Omental fat pad (tissue), 4 donors: ENCODE results near the gene SAG. TPM values are rescaled to one million over a fixed set of nuclear protein-coding genes. Genes with fewer than 3 reads are reported as not detected.

Experiments
- ATAC-seq: fragments of 150-250 bp; one replicate; pipeline ENCODE4 v1.9.1; 2016; ENCODE audit warnings: mild to moderate bottlenecking, moderate library complexity; ENCODE audit not compliant: low FRiP score
- DNase-seq: peaks from one replicate; pipeline ENCODE4 v3.0.0-alpha.2; 2019; ENCODE audit warnings: low spot score
- total RNA-seq, 4 donors: library from RNA; depleted of rRNA; stranded (reverse); fragments of >200 nt; gene quantifications; one replicate each; pipeline ENCODE4 v1.1.0, GENCODE V29; 2016
- TF ChIP-seq, protein P1 (sequence below), 3 donors: fragments of 450-650 bp; IDR thresholded peaks; one replicate each; pipeline ENCODE4 v1.5.1; 2016 to 2017; ENCODE audit warnings: antibody characterized with exemption in 3 of 3, mild to moderate bottlenecking in 3 of 3, moderate library complexity in 2 of 3

Gene SAG
- total RNA-seq, result under 1 TPM in 1 of 4 donors, not detected in 3; 0.09 TPM

DNA sequence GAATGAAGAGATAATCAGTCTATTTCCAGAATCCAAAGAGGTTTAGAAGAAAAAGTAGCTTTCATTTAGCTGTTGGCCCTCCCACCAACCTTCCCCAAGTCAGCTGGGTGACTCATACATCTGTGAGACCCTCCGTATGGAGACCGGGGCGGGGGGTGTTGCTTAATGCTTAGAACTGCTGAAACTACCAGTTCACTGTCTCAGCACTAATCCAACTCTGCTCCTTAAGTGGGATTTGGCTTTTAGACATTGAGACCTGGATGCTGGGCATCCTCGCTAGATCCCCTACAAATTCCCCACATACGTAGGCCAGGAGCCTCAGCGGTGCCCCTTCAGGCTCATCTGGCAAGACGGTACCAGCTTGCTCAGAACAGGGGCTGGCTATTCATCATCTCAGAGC, at the start of gene SAG:
TSS of gene SAG (plus strand) at position 252 of the 400 bp plus-strand sequence. CDS start 1,374 bp downstream, outside the sequence.
- no peak for DNase-seq
- TF ChIP-seq, protein P1, sequence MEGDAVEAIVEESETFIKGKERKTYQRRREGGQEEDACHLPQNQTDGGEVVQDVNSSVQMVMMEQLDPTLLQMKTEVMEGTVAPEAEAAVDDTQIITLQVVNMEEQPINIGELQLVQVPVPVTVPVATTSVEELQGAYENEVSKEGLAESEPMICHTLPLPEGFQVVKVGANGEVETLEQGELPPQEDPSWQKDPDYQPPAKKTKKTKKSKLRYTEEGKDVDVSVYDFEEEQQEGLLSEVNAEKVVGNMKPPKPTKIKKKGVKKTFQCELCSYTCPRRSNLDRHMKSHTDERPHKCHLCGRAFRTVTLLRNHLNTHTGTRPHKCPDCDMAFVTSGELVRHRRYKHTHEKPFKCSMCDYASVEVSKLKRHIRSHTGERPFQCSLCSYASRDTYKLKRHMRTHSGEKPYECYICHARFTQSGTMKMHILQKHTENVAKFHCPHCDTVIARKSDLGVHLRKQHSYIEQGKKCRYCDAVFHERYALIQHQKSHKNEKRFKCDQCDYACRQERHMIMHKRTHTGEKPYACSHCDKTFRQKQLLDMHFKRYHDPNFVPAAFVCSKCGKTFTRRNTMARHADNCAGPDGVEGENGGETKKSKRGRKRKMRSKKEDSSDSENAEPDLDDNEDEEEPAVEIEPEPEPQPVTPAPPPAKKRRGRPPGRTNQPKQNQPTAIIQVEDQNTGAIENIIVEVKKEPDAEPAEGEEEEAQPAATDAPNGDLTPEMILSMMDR (IDR thresholded peaks at IDR 0.05), result no peak

DNA sequence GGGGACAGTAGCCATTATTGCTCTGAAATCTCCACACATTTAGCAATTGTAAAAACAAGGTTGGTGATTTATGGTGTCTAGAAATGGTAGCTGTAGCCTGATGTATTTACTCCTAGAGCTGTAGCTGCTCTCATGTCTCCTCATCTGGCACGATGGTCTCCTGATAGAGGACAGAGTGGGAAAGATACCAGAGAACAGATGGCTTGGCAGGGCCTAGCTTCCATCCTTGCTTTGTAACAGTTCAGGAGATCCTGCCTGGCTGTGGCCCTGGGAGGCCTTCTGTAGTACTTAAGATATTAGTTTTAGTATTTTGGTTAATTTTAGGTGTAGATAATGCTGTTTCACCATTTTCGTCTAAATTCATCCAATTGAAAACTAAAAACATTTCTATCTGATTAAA, 49.4 kb upstream of the SAG start:
- TF ChIP-seq, protein P1 (IDR thresholded peaks at IDR 0.05), result no peak
- DNase-seq (no peak), ATAC-seq (no peak)

More for the DNA sequence above, at the start of gene SAG:
- no peak for ATAC-seq

DNA sequence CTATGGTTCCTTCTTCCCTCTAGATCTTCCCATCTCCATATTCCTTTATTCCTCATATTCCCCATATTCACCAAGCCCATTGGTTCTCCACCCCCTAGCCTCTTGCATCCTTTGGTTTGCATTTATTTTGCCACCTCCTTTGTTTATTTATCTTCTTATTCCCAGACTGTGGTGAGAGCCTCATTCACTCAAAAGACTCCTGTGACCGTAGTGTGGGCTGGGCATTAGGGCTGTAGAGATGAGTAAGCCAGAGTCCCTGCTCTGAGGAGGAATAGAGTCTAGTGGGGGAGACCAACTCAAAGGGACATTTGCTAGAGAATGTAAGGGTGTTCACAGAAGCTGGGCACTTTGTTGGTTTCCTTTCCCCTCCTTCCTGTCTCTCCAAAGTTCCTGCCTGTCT, 47.9 kb upstream of the SAG start:
- no peak for DNase-seq
- ATAC-seq, result no peak
- TF ChIP-seq, protein P1 (IDR thresholded peaks at IDR 0.05), result no peak

DNA sequence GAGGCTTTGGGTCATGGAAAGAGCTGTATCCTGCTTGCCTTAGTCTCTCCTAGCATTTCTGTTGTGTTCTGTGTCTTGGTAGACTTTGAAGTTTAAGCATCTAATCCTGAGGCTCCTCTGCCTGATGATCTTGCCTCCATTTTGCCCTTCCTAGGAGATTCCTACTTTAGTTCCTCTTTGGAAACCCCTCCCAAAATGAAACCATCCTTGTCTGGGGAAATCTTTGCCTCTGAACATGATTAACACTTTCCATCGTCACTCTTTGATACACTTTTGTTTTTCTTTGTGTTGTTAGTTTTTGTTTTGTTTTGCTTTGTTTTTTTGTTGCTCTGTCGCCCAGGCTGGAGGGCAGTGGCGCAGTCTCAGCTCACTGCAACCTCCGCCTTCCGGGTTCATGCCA, 47.0 kb upstream of the SAG start:
- DNase-seq (no peak), ATAC-seq (no peak)
- TF ChIP-seq, protein P1 (IDR thresholded peaks at IDR 0.05), result no peak

DNA sequence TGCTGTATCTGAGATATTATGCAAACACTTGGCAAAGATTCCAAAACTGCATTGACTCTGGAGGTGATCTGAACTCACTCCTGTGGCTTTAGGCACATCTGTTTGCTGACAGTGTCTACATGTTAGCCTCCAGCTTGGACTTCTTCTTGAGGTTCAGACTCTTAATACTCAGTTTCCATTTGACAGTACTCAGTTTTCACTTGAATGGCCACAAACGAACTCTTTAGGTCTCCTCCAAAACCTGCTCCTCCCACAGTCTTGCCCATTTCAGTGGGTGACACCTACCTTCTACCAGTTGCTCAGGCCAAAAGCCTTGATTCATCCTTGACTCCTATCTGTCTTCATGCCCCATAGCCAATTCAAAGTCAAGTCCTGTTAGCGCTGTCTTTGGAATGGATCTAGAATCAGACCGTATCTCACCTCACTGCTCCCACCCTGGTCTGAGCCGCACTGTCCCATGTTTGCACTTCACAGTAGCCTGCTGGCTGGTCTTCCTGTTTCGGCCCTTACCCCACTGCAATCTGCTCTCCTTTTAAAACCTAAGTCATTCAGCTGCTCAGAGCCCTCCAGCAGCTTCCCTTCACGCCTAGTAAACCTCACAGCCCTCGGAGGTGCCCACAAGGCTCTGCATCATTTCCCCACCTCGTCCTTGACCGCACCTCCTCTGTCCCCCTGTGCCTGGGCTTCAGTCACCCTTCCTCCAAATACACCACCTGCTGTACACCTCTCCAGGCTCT, 45.6 kb upstream of the SAG start:
- TF ChIP-seq, protein P1 (IDR thresholded peaks at IDR 0.05), result no peak
- ATAC-seq (no peak), DNase-seq (no peak)

DNA sequence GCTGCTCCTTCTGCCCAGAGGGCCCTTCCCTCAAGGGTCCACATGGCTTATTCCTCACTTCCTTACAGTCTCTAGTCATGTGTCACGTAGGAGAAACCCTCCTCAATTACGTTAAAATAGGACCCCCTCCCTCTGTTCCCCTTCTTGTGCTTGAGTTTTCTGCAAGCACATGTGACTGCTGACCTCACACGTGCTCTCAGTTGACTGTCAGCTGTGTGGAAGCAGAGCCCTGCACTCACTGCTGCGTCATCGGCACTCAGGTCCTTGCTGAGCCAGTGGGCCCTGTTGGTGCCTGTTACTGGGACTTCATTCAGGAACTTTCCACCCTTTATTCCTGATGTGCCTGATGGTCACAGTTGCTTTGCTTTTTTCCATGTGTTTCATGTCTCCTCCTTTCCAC, 45.1 kb upstream of the SAG start:
- TF ChIP-seq, protein P1 (IDR thresholded peaks at IDR 0.05), result no peak
- no peak for ATAC-seq
- no peak for DNase-seq

DNA sequence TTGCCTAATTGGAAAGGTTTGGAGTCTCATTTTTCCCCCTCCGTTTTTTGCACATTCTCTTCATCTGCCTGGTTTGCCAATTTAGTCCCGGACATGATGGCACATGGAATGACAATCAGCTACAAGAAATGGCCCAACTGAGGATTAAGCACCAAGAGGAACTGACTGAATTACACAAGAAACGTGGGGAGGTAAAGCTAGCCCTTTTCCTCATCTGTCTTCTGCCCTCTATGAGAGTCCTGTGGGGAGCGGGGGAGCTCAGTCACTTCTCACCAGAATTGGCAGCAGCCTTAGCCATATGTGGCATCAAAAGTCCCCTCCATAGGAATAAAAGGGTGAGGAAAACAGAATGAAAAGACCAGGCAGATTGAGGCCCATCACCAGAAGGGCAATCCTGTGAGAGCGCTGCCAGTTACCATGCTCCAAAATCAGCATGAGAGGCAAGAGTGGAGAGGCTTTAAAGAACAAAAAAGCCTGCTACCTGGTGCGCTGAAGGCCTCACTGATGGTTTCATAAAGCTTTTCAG, 44.5 kb upstream of the SAG start:
- DNase-seq (no peak), ATAC-seq (no peak)
- TF ChIP-seq, protein P1 (IDR thresholded peaks at IDR 0.05), result no peak
